NCI-H82 (cell line): Measurements from ENCODE around the gene OR2B2.

Source experiments
- DNase-seq: peaks from one replicate; lab custom pipeline; 2025; lab: John Stamatoyannopoulos, UW

The OR2B2 gene

GRCh38 chr6:27893059-27893835 is 18.9 kb downstream of the OR2B2 start:
- peak; percentile 98 for DNase-seq

GRCh38 chr6:27892649-27893058 is 19.5 kb downstream of the OR2B2 start:
- no peak for DNase-seq

- DNase-seq = no peak
Observed at GRCh38 chr6:27891320-27891875, 20.8 kb downstream of the OR2B2 start.

GRCh38 chr6:27890445-27891319 is 21.5 kb downstream of the OR2B2 start:
- DNase-seq = no peak

GRCh38 chr6:27889628-27890444 is 22.4 kb downstream of the OR2B2 start:
- DNase-seq = no peak

- no peak for DNase-seq
Observed at GRCh38 chr6:27889275-27889627, 22.9 kb downstream of the OR2B2 start.

- DNase-seq = no peak
Observed at GRCh38 chr6:27888566-27888965, 23.6 kb downstream of the OR2B2 start.

- no peak for DNase-seq
Observed at GRCh38 chr6:27886073-27886472, 26.1 kb downstream of the OR2B2 start.

GRCh38 chr6:27883136-27883535 is 29.1 kb downstream of the OR2B2 start:
- no peak for DNase-seq

- no peak for DNase-seq
Observed at GRCh38 chr6:27882624-27883023, 29.6 kb downstream of the OR2B2 start.

- no peak for DNase-seq
Observed at GRCh38 chr6:27879837-27880236, 32.4 kb downstream of the OR2B2 start.

- no peak for DNase-seq
Observed at GRCh38 chr6:27874016-27874415, 38.2 kb downstream of the OR2B2 start.

GRCh38 chr6:27873021-27873940 is 38.9 kb downstream of the OR2B2 start:
- no peak for DNase-seq

- no peak for DNase-seq
Observed at GRCh38 chr6:27872642-27873020, 39.6 kb downstream of the OR2B2 start.

GRCh38 chr6:27871924-27872638 is 40.1 kb downstream of the OR2B2 start:
- peak; percentile 81 for DNase-seq

GRCh38 chr6:27870291-27870870 is 41.8 kb downstream of the OR2B2 start:
- DNase-seq = no peak

- no peak for DNase-seq
Observed at GRCh38 chr6:27868311-27868710, 43.9 kb downstream of the OR2B2 start.

- DNase-seq = peak; percentile 63
Observed at GRCh38 chr6:27867945-27868300, 44.3 kb downstream of the OR2B2 start.

- DNase-seq = peak; percentile 95
Observed at GRCh38 chr6:27867051-27867944, 44.9 kb downstream of the OR2B2 start.
